ENCODE data around the gene ARHGEF6. TPM values are rescaled to one million over a fixed set of nuclear protein-coding genes. Genes with fewer than 3 reads are reported as not detected.
A peak's percentile ranks its signal among the peaks of the same experiment; 100 is the strongest.

ARHGEF6 gene
- total RNA-seq, 2 experiments from 2014 or later = 50.8 to 64.5 TPM

DNA sequence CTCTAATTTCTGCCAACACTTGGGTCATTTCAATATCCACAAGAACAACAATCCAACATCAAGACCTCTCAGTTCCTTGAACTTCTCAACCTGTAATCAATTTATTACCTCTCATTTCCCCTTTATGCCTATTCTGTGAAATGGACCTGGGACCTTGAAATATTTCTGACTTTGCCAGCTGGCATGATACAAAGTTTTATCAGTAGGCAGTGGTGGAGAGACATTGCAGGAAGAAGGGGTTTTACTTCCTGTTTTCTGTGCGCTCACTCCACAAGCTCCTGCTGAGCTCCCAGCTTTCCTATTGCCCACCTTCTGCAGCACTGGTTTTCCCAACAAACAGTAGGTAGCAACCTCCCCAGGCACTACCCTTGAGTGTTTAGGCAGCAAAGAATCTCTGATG, 3.5 kb upstream of the ARHGEF6 start:
- POLR2A ChIA-PET = no interaction called here
- no peaks in the 10 kb centered on the region for H3K9me3 ChIP-seq (ENCODE audit: low read length)
- CTCF ChIA-PET (ENCODE audit: unreplicated experiment) = no interaction called here

DNA sequence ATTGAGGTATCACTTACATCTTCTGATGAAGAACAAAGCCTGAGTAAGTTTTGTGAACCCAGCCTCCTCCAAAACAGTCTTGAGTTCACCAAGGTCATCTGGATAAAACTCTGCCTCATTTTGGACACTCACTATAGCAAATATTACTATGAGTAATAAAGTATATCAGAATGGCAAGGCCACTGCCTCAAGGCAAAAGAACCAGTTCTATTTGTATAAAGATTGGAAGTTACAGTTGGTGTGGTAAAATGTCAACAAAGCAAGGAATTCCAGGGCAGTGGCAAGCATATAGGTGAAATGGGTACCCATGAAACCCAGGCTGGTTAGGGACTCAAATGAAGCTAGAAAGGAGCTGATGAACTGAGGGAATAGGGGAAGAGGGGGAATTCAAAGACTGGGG, 2.4 kb upstream of the ARHGEF6 start:
- BruUV-seq (replicated peaks) = no TSS peak
- Histone ChIP-seq H3K4me3 (ENCODE audit: low read depth, low read length, poor library complexity, severe bottlenecking) (no peak overlapping the region), H4K20me1 (ENCODE audit: insufficient read depth, low read length) (no peaks in the 10 kb centered on the region), H3K9me2 (ENCODE audit: insufficient read depth, low read length) (no peaks in the 10 kb centered on the region), H3K36me3 (ENCODE audit: insufficient read depth, low read length) (peaks cover 4% of the 10 kb centered on the region; the same call in 1 of the 2 replicates), H2AFZ (ENCODE audit: low read length) (peak overlapping the region; percentile 5; the same call in 1 of the 2 replicates), H3K79me2 (ENCODE audit: insufficient read depth, low read depth, low read length) (peaks cover 25% of the 10 kb centered on the region), H3K4me2 (ENCODE audit: low read length) (peak overlapping the region; percentile 7; the same call in 1 of the 2 replicates), H3K9me3 (ENCODE audit: low read length) (no peaks in the 10 kb centered on the region), H3K27ac (ENCODE audit: low read depth, low read length, poor library complexity, severe bottlenecking) (no peak overlapping the region), H3K4me1 (ENCODE audit: insufficient read depth, low read length, poor library complexity, severe bottlenecking) (peaks cover 45% of the 10 kb centered on the region)
- intact Hi-C loops (cut with micrococcal nuclease; ENCODE audit: unreplicated experiment) = loop anchor here (5.0 to 10.0 kb wide), 2 partner anchors 286 to 808 kb away; partner anchors contain the start of genes HTATSF1 and MMGT1
- no peak for DNase-seq (ENCODE audit: low spot score)
- TF ChIP-seq, protein P1, sequence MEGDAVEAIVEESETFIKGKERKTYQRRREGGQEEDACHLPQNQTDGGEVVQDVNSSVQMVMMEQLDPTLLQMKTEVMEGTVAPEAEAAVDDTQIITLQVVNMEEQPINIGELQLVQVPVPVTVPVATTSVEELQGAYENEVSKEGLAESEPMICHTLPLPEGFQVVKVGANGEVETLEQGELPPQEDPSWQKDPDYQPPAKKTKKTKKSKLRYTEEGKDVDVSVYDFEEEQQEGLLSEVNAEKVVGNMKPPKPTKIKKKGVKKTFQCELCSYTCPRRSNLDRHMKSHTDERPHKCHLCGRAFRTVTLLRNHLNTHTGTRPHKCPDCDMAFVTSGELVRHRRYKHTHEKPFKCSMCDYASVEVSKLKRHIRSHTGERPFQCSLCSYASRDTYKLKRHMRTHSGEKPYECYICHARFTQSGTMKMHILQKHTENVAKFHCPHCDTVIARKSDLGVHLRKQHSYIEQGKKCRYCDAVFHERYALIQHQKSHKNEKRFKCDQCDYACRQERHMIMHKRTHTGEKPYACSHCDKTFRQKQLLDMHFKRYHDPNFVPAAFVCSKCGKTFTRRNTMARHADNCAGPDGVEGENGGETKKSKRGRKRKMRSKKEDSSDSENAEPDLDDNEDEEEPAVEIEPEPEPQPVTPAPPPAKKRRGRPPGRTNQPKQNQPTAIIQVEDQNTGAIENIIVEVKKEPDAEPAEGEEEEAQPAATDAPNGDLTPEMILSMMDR (conservative IDR thresholded peaks at IDR 0.05; ENCODE audit: low read length) = no peak
- TF ChIP-seq EZH2phosphoT487 (IDR thresholded peaks at IDR 0.05; ENCODE audit: borderline replicate concordance, low read depth, low read length) = no peak
- CTCF ChIA-PET (ENCODE audit: unreplicated experiment) = no interaction called here
- POLR2A ChIA-PET = interaction anchor here (1.7 kb wide), 1 partner anchor 28 kb away, joined by 3 read pairs; no protein-coding TSS in a partner anchor

More for the DNA sequence above, 3.5 kb upstream of the ARHGEF6 start:
- no peaks in the 10 kb centered on the region for H4K20me1 ChIP-seq (ENCODE audit: insufficient read depth, low read length)
- intact Hi-C loops (cut with micrococcal nuclease; ENCODE audit: unreplicated experiment) = loop anchor here (5.0 to 10.0 kb wide), 2 partner anchors 287 to 809 kb away; partner anchors contain the start of genes HTATSF1 and MMGT1
- peak overlapping the region; percentile 30 for H3K27ac ChIP-seq (ENCODE audit: low read depth, low read length, poor library complexity, severe bottlenecking)
- no peak overlapping the region for H3K4me3 ChIP-seq (ENCODE audit: low read depth, low read length, poor library complexity, severe bottlenecking)
- H3K9me2 ChIP-seq (ENCODE audit: insufficient read depth, low read length) = no peaks in the 10 kb centered on the region
- peak overlapping the region; percentile 7 for H3K4me2 ChIP-seq (ENCODE audit: low read length)
- no peak for DNase-seq (ENCODE audit: low spot score)
- H3K4me1 ChIP-seq (ENCODE audit: insufficient read depth, low read length, poor library complexity, severe bottlenecking) = peaks cover 36% of the 10 kb centered on the region
- BruUV-seq (replicated peaks) = no TSS peak
- peaks cover 14% of the 10 kb centered on the region; the same call in 1 of the 2 replicates for H3K79me2 ChIP-seq (ENCODE audit: insufficient read depth, low read depth, low read length)
- peak overlapping the region; percentile 58; the same call in 1 of the 2 replicates for H2AFZ ChIP-seq (ENCODE audit: low read length)
- no peaks in the 10 kb centered on the region for H3K36me3 ChIP-seq (ENCODE audit: insufficient read depth, low read length)
- TF ChIP-seq, protein P1 (conservative IDR thresholded peaks at IDR 0.05; ENCODE audit: low read length) = no peak
- TF ChIP-seq EZH2phosphoT487 (IDR thresholded peaks at IDR 0.05; ENCODE audit: borderline replicate concordance, low read depth, low read length) = no peak

DNA sequence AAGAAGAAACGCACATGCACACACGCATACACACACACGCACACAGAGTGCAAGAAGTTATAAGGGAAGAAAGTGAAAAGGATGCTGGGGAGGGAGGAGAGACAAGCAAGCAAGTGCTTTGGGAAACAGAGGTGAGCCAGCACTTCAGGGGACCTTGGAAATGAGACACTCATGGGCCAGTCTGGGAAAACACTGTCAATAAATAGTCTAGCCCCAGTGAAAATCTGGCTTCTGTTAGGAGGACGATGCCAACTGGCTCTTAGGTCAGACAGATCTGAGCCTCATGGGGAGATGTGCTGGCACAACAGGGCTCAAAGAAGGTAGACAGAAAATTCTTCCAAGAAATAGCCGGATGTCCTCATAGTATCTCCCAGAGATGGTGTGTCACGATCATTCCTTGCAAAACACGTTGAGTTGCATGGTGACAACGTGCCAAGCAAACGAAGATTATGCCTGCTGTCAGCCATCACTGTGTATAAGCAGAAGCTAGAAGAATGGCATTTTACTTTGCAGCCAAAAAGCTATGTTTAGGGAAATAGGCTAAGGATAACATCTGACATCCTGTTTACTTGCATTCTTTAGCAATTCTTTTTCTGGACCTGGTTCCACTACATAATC, 557 bp upstream of the ARHGEF6 start:
- Histone ChIP-seq H3K9me3 (ENCODE audit: low read length) (no peaks in the 10 kb centered on the region), H3K79me2 (ENCODE audit: insufficient read depth, low read depth, low read length) (peaks cover 44% of the 10 kb centered on the region), H3K4me1 (ENCODE audit: insufficient read depth, low read length, poor library complexity, severe bottlenecking) (peaks cover 59% of the 10 kb centered on the region), H3K27ac (ENCODE audit: low read depth, low read length, poor library complexity, severe bottlenecking) (peak overlapping the region; percentile 89), H3K9me2 (ENCODE audit: insufficient read depth, low read length) (no peaks in the 10 kb centered on the region), H2AFZ (ENCODE audit: low read length) (peak overlapping the region; percentile 79; the same call in 1 of the 2 replicates), H3K4me3 (ENCODE audit: low read depth, low read length, poor library complexity, severe bottlenecking) (peak overlapping the region; percentile 80), H4K20me1 (ENCODE audit: insufficient read depth, low read length) (no peaks in the 10 kb centered on the region), H3K36me3 (ENCODE audit: insufficient read depth, low read length) (peaks cover 4% of the 10 kb centered on the region; the same call in 1 of the 2 replicates), H3K4me2 (ENCODE audit: low read length) (peak overlapping the region; percentile 68)
- TF ChIP-seq, protein P1 (conservative IDR thresholded peaks at IDR 0.05; ENCODE audit: low read length) = no peak
- no peak for TF ChIP-seq EZH2phosphoT487 (IDR thresholded peaks at IDR 0.05; ENCODE audit: borderline replicate concordance, low read depth, low read length)
- ChIA-PET POLR2A (interaction anchor here (0.7 to 1.3 kb wide), 3 partner anchors 28 to 98 kb away, joined by 3 read pairs; no protein-coding TSS in a partner anchor), CTCF (ENCODE audit: unreplicated experiment) (no interaction called here)
- no TSS peak for BruUV-seq (replicated peaks)
- DNase-seq (ENCODE audit: low spot score) = peak; percentile 25
- intact Hi-C loops (cut with micrococcal nuclease; ENCODE audit: unreplicated experiment) = loop anchor here (2.0 to 10.0 kb wide), 3 partner anchors 100 to 806 kb away; partner anchors contain the start of genes HTATSF1, MMGT1 and RBMX
